C4-2B (cell line): Measurements from ENCODE around the gene PLXNA4.

ENCODE experiments used
- ZFX ChIP-seq: fragments of 450-650 bp; IDR thresholded peaks from 2 replicates; pipeline ENCODE4 v1.6.1; 2017
- TF ChIP-seq, protein P1 (sequence below): fragments of 450-650 bp; conservative IDR thresholded peaks from 2 replicates; pipeline ENCODE4 v1.5.1; 2017; ENCODE audit warnings: mild to moderate bottlenecking

GRCh38 chr7:132115758-132116157 lies 460.5 kb downstream of the PLXNA4 start:
- TF ChIP-seq, protein P1, sequence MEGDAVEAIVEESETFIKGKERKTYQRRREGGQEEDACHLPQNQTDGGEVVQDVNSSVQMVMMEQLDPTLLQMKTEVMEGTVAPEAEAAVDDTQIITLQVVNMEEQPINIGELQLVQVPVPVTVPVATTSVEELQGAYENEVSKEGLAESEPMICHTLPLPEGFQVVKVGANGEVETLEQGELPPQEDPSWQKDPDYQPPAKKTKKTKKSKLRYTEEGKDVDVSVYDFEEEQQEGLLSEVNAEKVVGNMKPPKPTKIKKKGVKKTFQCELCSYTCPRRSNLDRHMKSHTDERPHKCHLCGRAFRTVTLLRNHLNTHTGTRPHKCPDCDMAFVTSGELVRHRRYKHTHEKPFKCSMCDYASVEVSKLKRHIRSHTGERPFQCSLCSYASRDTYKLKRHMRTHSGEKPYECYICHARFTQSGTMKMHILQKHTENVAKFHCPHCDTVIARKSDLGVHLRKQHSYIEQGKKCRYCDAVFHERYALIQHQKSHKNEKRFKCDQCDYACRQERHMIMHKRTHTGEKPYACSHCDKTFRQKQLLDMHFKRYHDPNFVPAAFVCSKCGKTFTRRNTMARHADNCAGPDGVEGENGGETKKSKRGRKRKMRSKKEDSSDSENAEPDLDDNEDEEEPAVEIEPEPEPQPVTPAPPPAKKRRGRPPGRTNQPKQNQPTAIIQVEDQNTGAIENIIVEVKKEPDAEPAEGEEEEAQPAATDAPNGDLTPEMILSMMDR: no peak
- no peak for TF ChIP-seq ZFX
